Measurements from ENCODE around the gene OLIG1.
A peak's percentile ranks its signal among the peaks of the same experiment; 100 is the strongest.

OLIG1 gene

DNA sequence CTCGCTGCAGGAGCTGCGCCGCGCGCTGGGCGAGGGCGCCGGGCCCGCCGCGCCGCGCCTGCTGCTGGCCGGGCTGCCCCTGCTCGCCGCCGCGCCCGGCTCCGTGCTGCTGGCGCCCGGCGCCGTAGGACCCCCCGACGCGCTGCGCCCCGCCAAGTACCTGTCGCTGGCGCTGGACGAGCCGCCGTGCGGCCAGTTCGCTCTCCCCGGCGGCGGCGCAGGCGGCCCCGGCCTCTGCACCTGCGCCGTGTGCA lies 730 bp downstream of the OLIG1 start:
- peak overlapping the region; percentile 78 for H3K27ac ChIP-seq (replicated peaks)
- DNase-seq (ENCODE audit: low read depth in 1 of 2, low spot score in 1 of 2), result no peak
- no peaks in the 10 kb centered on the region for H3K27me3 ChIP-seq (ENCODE audit: insufficient read depth, poor library complexity, severe bottlenecking)
- TF ChIP-seq, protein P1, sequence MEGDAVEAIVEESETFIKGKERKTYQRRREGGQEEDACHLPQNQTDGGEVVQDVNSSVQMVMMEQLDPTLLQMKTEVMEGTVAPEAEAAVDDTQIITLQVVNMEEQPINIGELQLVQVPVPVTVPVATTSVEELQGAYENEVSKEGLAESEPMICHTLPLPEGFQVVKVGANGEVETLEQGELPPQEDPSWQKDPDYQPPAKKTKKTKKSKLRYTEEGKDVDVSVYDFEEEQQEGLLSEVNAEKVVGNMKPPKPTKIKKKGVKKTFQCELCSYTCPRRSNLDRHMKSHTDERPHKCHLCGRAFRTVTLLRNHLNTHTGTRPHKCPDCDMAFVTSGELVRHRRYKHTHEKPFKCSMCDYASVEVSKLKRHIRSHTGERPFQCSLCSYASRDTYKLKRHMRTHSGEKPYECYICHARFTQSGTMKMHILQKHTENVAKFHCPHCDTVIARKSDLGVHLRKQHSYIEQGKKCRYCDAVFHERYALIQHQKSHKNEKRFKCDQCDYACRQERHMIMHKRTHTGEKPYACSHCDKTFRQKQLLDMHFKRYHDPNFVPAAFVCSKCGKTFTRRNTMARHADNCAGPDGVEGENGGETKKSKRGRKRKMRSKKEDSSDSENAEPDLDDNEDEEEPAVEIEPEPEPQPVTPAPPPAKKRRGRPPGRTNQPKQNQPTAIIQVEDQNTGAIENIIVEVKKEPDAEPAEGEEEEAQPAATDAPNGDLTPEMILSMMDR (IDR thresholded peaks at IDR 0.05; ENCODE audit: insufficient read depth, low read length), result no peak
- no peak for TF ChIP-seq GABPA (IDR thresholded peaks at IDR 0.05; ENCODE audit: low read depth)
- TF ChIP-seq SPI1 (IDR thresholded peaks at IDR 0.05; ENCODE audit: borderline replicate concordance, low read depth), result no peak
- no peak; the same call in 1 of the 2 replicates for TF ChIP-seq POLR2AphosphoS5 (IDR thresholded peaks at IDR 0.05; ENCODE audit: low read depth)
- no peak for TF ChIP-seq REST (IDR thresholded peaks at IDR 0.05; ENCODE audit: insufficient replicate concordance, low read depth)
- H3K4me3 ChIP-seq (replicated peaks; ENCODE audit: insufficient read depth, low read length), result peak overlapping the region; percentile 64

- H3K27ac ChIP-seq (replicated peaks), result peak overlapping the region; percentile 78
- H3K27me3 ChIP-seq (ENCODE audit: insufficient read depth, poor library complexity, severe bottlenecking), result no peaks in the 10 kb centered on the region
- peak overlapping the region; percentile 64 for H3K4me3 ChIP-seq (replicated peaks; ENCODE audit: insufficient read depth, low read length)
- peak in 1 of 2 experiments; percentile 47 for DNase-seq (ENCODE audit: low read depth in 1 of 2, low spot score in 1 of 2)
- 0 out of 2 replicates have a peak, but pooled peaks have one; percentile 7 for TF ChIP-seq POLR2AphosphoS5 (IDR thresholded peaks at IDR 0.05; ENCODE audit: low read depth)
- TF ChIP-seq SPI1 (IDR thresholded peaks at IDR 0.05; ENCODE audit: borderline replicate concordance, low read depth), result no peak
- no peak for TF ChIP-seq GABPA (IDR thresholded peaks at IDR 0.05; ENCODE audit: low read depth)
- TF ChIP-seq REST (IDR thresholded peaks at IDR 0.05; ENCODE audit: insufficient replicate concordance, low read depth), result no peak
Observed at GRCh38 chr21:33070998-33071769, 1.2 kb downstream of the OLIG1 start.

DNA sequence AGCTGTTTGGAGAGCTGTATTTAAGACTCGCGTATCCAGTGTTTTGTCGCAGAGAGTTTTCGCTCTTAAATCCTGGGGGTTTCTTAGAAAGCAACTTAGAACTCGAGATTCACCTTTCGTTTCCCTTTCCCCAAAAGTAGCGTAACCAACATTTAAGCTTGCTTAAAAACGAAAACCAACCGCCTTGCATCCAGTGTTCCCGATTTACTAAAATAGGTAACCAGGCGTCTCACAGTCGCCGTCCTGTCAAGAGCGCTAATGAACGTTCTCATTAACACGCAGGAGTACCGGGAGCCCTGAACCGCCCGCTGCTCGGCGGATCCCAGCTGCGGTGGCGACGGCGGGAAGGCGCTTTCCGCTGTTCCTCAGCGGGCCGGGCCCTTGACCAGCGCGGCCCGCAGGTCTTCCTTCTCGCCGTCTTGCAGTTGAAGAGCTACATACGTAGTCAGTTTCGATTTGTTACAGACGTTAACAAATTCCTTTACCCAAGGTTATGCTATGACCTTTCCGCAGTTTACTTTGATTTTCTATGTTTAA lies 1.9 kb downstream of the OLIG1 start:
- peak overlapping the region; percentile 78 for H3K27ac ChIP-seq (replicated peaks)
- TF ChIP-seq SPI1 (IDR thresholded peaks at IDR 0.05; ENCODE audit: borderline replicate concordance, low read depth) (no peak), POLR2AphosphoS5 (IDR thresholded peaks at IDR 0.05; ENCODE audit: low read depth) (no peak), REST (IDR thresholded peaks at IDR 0.05; ENCODE audit: insufficient replicate concordance, low read depth) (no peak), GABPA (IDR thresholded peaks at IDR 0.05; ENCODE audit: low read depth) (no peak)
- TF ChIP-seq, protein P1 (IDR thresholded peaks at IDR 0.05; ENCODE audit: insufficient read depth, low read length), result no peak
- H3K27me3 ChIP-seq (ENCODE audit: insufficient read depth, poor library complexity, severe bottlenecking), result no peaks in the 10 kb centered on the region
- H3K4me3 ChIP-seq (replicated peaks; ENCODE audit: insufficient read depth, low read length), result peak overlapping the region; percentile 64
- DNase-seq (ENCODE audit: low read depth in 1 of 2, low spot score in 1 of 2), result peak in 1 of 2 experiments; percentile 24
